Limb (tissue), 2 donors: ENCODE results near the gene MED27.

Source experiments
- DNase-seq, 2 donors: peaks; one replicate each; pipeline ENCODE4 v3.0.0-alpha.2; 2016; ENCODE audit errors: extremely low spot score in 2 of 2

The MED27 gene

GRCh38 chr9:132000659-132001058 lies 79.0 kb downstream of the MED27 start:
- no peak for DNase-seq

- DNase-seq, result no peak
Observed at GRCh38 chr9:131999692-132000551, 79.7 kb downstream of the MED27 start.

GRCh38 chr9:131997779-131998178 lies 81.9 kb downstream of the MED27 start:
- DNase-seq, result no peak

GRCh38 chr9:131997076-131997475 lies 82.6 kb downstream of the MED27 start:
- DNase-seq, result no peak

GRCh38 chr9:131995382-131995781 lies 84.3 kb downstream of the MED27 start:
- DNase-seq, result no peak

GRCh38 chr9:131994364-131995125 lies 85.1 kb downstream of the MED27 start:
- DNase-seq, result no peak

GRCh38 chr9:131992906-131993657 lies 86.6 kb downstream of the MED27 start:
- DNase-seq, result peak; percentile 47 to 59

GRCh38 chr9:131987232-131987631 lies 92.4 kb downstream of the MED27 start:
- DNase-seq, result no peak

- DNase-seq, result no peak
Observed at GRCh38 chr9:131986576-131986975, 93.1 kb downstream of the MED27 start.

GRCh38 chr9:131986089-131986488 lies 93.6 kb downstream of the MED27 start:
- no peak for DNase-seq

GRCh38 chr9:131984564-131984963 lies 95.1 kb downstream of the MED27 start:
- no peak for DNase-seq

- no peak for DNase-seq
Observed at GRCh38 chr9:131982671-131983239, 96.9 kb downstream of the MED27 start.

- no peak for DNase-seq
Observed at GRCh38 chr9:131982102-131982501, 97.6 kb downstream of the MED27 start.

GRCh38 chr9:131981116-131981776 lies 98.4 kb downstream of the MED27 start:
- DNase-seq, result no peak

GRCh38 chr9:131980267-131981016 lies 99.2 kb downstream of the MED27 start:
- DNase-seq, result no peak

GRCh38 chr9:131977109-131977838 lies 102.4 kb downstream of the MED27 start:
- no peak for DNase-seq

GRCh38 chr9:131976157-131977108 lies 103.2 kb downstream of the MED27 start:
- DNase-seq, result no peak

GRCh38 chr9:131972889-131973288 lies 106.8 kb downstream of the MED27 start:
- DNase-seq, result no peak
